Ovary (tissue), 3 donors: ENCODE data around the gene TNFRSF19.

Experiments
- CTCF ChIP-seq, 3 donors: fragments of 450-650 bp in 2 of 3; fragments of 200-600 bp in 1 of 3; IDR thresholded peaks; one replicate each; pipeline versions ENCODE4 v1.5.1 to v1.8.0; 2016 to 2022; ENCODE audit warnings: antibody characterized with exemption in 3 of 3, mild to moderate bottlenecking in 1 of 3
- EP300 ChIP-seq: sonication (generic); formaldehyde crosslinking; IDR thresholded peaks from one replicate; pipeline ENCODE4 v1.6.1; 2017; ENCODE audit warnings: antibody characterized with exemption
- POLR2A ChIP-seq: fragments of 450-650 bp; IDR thresholded peaks from one replicate; pipeline ENCODE4 v1.6.1; 2017; ENCODE audit warnings: antibody characterized with exemption, mild to moderate bottlenecking, moderate library complexity
- donor health status: DM: no; HTN: no; CAD: no.

GRCh38 chr13:23627410-23627809, 57.2 kb downstream of the TNFRSF19 start:
- TF ChIP-seq EP300 (no peak), CTCF (IDR thresholded peaks at IDR 0.05) (no peak), POLR2A (no peak)
